ENCODE data around the gene PKP2. TPM values are rescaled to one million over a fixed set of nuclear protein-coding genes. Genes with fewer than 3 reads are reported as not detected.

PKP2 gene
- total and polyA plus RNA-seq, 2 of the 8 experiments (the other 6 are each of a cell fraction or from before 2014, with no cell fraction given) = 9.6 to 44.8 TPM

- Histone ChIP-seq H3K14ac (ENCODE audit: insufficient read length) (no peak overlapping the region), H3K23me2 (ENCODE audit: low read depth, low read length) (no peaks in the 10 kb centered on the region), H2BK20ac (ENCODE audit: low read length) (no peak overlapping the region), H4K8ac (ENCODE audit: extremely low read depth, insufficient read depth, low read length) (no peak overlapping the region), H3K4me3 (ENCODE audit: extremely low read depth in 1 of 4, insufficient read depth in 2 of 4, low read depth in 3 of 4, low read length in 4 of 4) (no peak overlapping the region), H2AFZ (ENCODE audit: low read length) (no peak overlapping the region), H4K20me1 (replicated peaks in 1 of 2; ENCODE audit: control insufficient read depth in 1 of 2, insufficient read depth in 2 of 2, low read length in 2 of 2) (no peaks in the 10 kb centered on the region), H4K91ac (replicated peaks; ENCODE audit: insufficient read length, low read length) (no peak overlapping the region), H3K36me3 (ENCODE audit: control insufficient read depth in 2 of 4, insufficient read depth in 4 of 4, low read length in 3 of 4) (peaks cover 0 to 17% (median 2%) of the 10 kb centered on the region in 4 experiments; a peak in 4 of 8 replicates), H2AK5ac (ENCODE audit: low read depth, low read length) (no peak overlapping the region), H3K23ac (ENCODE audit: insufficient read length) (no peak overlapping the region), H4K5ac (ENCODE audit: insufficient read length, low read depth, low read length) (no peak overlapping the region), H3K4me1 (replicated peaks in 1 of 4; ENCODE audit: control insufficient read depth in 3 of 4, insufficient read depth in 4 of 4, low read length in 3 of 4) (peaks cover 0 to 15% (median 6%) of the 10 kb centered on the region in 4 experiments; a peak in 6 of 7 replicates), H3K27me3 (replicated peaks in 1 of 4; ENCODE audit: control insufficient read depth in 3 of 4, extremely low read depth in 1 of 4, insufficient read depth in 3 of 4, low read length in 3 of 4) (no peaks in the 10 kb centered on the region), H2BK12ac (ENCODE audit: low read depth, low read length) (no peak overlapping the region), H3K79me2 (ENCODE audit: control insufficient read depth in 1 of 2, insufficient read depth in 2 of 2, low read length in 2 of 2) (no peaks in the 10 kb centered on the region), H3K27ac (ENCODE audit: low read depth, low read length) (no peak overlapping the region), H2BK120ac (replicated peaks; ENCODE audit: low read depth, low read length) (no peak overlapping the region), H3K4me2 (ENCODE audit: insufficient read depth in 1 of 2, low read depth in 2 of 2, low read length in 2 of 2) (no peak overlapping the region), H3K9me3 (ENCODE audit: insufficient read depth in 2 of 2, low read depth in 1 of 2, low read length in 1 of 2) (no peaks in the 10 kb centered on the region), H3K18ac (ENCODE audit: extremely low read depth, low read length) (no peak overlapping the region), H3K79me1 (ENCODE audit: low read depth, low read length) (no peaks in the 10 kb centered on the region), H2BK15ac (ENCODE audit: low read length) (no peak overlapping the region), H3K9ac (replicated peaks in 1 of 4; ENCODE audit: extremely low read depth in 1 of 4, low read depth in 3 of 4, low read length in 3 of 4) (no peak overlapping the region), H2BK5ac (ENCODE audit: low read depth, low read length) (no peak overlapping the region), H3K56ac (replicated peaks; ENCODE audit: insufficient read length, low read depth, low read length) (no peak overlapping the region), H3K4ac (replicated peaks; ENCODE audit: insufficient read length, low read depth, low read length) (no peak overlapping the region)
- CTCF ChIA-PET (ENCODE audit: partially characterized antibody) = interaction anchor here (0.6 kb wide), 1 partner anchor 40 kb away, joined by 3 read pairs; no protein-coding TSS in a partner anchor
- TF ChIP-seq JUND (IDR thresholded peaks at IDR 0.05; ENCODE audit: low read length) = no peak
- no peak for TF ChIP-seq SP1 (IDR thresholded peaks at IDR 0.05; ENCODE audit: low read depth, low read length)
- no peak for TF ChIP-seq POLR2A (IDR thresholded peaks at IDR 0.05; ENCODE audit: control extremely low read depth in 1 of 2, low read depth in 2 of 2, low read length in 2 of 2)
- 96% methylated on average over 4 of the region's 4 CpGs; no CpG with 5 or more reads in 1 of the 2 experiments for WGBS, 2 experiments (ENCODE audit: extremely low coverage in 1 of 2, insufficient coverage in 1 of 2, insufficient read length in 1 of 2, insufficient replicate concordance in 2 of 2, low coverage in 1 of 2, low lambda C conversion rate in 2 of 2, missing lambda C conversion rate in 1 of 2)
- POLR2A ChIA-PET (ENCODE audit: partially characterized antibody) = no interaction called here
- FAIRE-seq = no peak
- no peak for DNase-seq (ENCODE audit: low read depth in 1 of 2, low spot score in 2 of 2)
Measured at GRCh38 chr12:32839828-32840227, 56.7 kb downstream of the PKP2 start.
